Upper lobe of left lung (tissue), 6 donors: ENCODE data around the gene TUBGCP2. TPM values are rescaled to one million over a fixed set of nuclear protein-coding genes. Genes with fewer than 3 reads are reported as not detected.
A peak's percentile ranks its signal among the peaks of the same experiment; 100 is the strongest.

ENCODE experiments used
- ATAC-seq, 2 donors: fragments of 200-7000 bp; cut with Tn5 transposase; one replicate each; pipeline ENCODE4 v1.9.1; 2022; ENCODE audit warnings: mild to moderate bottlenecking in 2 of 2, moderate library complexity in 2 of 2; ENCODE audit not compliant: low FRiP score in 2 of 2
- DNase-seq, 2 donors: peaks; one replicate each; pipeline ENCODE4 v3.0.0-alpha.2; 2019 to 2020
- H3K27ac ChIP-seq, 4 donors: fragments of 200-600 bp; sonication (generic); one replicate each; pipeline ENCODE4 v1.5.1; 2016 to 2019
- H3K27me3 ChIP-seq, 4 donors: fragments of 200-600 bp; sonication (generic); one replicate each; pipeline ENCODE4 v1.5.1; 2017 to 2019
- H3K36me3 ChIP-seq, 4 donors: fragments of 200-600 bp; sonication (generic); one replicate each; pipeline ENCODE4 v1.5.1; 2016 to 2019
- H3K4me1 ChIP-seq, 4 donors: fragments of 200-600 bp; sonication (generic); one replicate each; pipeline ENCODE4 v1.5.1; 2018 to 2019
- H3K4me3 ChIP-seq, 4 donors: fragments of 200-600 bp; sonication (generic); one replicate each; pipeline ENCODE4 v1.5.1; 2017 to 2019; ENCODE audit warnings: mild to moderate bottlenecking in 2 of 4, moderate library complexity in 1 of 4
- H3K9me3 ChIP-seq, 4 donors: fragments of 200-600 bp; sonication (generic); one replicate each; pipeline ENCODE4 v1.5.1; 2018 to 2019
- EP300 ChIP-seq, 4 donors: sonication (generic); formaldehyde crosslinking; IDR thresholded peaks; one replicate each; pipeline ENCODE4 v1.5.1; 2017; ENCODE audit warnings: antibody characterized with exemption in 4 of 4, control low read depth in 2 of 4
- POLR2A ChIP-seq, 4 donors: fragments of 450-650 bp; IDR thresholded peaks; one replicate each; pipeline ENCODE4 v1.5.1; 2016 to 2017; ENCODE audit warnings: antibody characterized with exemption in 4 of 4, mild to moderate bottlenecking in 2 of 4
- POLR2AphosphoS5 ChIP-seq, 2 donors: sonication (generic); formaldehyde crosslinking; IDR thresholded peaks; one replicate each; pipeline ENCODE4 v1.5.1; 2017; ENCODE audit warnings: antibody characterized with exemption in 2 of 2
- WGBS, 2 donors: methylation state at CpG; one replicate each; pipeline ENCODE4 v1.1.5; 2017 to 2018; 5-methylcytosine and 5-hydroxymethylcytosine counted together
- total RNA-seq, 6 donors: library from RNA; depleted of rRNA in 4 of 6; stranded (reverse); fragments of >200 nt in 4 of 6; gene quantifications; one replicate each; pipeline versions ENCODE4 v1.1.0 to v1.2.1, GENCODE V29; 2016 to 2021
- TF ChIP-seq, protein P1 (sequence below), 6 experiments: fragments of 450-650 bp in 4 of 6; fragments of 200-600 bp in 2 of 6; sonication (generic) in 2 of 6; IDR thresholded peaks; one replicate each; pipeline ENCODE4 v1.5.1; 2016 to 2019; ENCODE audit warnings: antibody characterized with exemption in 6 of 6
- donor health status: DM: no; HTN: no; CAD: no; lungs with moderate emphysema.
- donor health status: DM: no; HTN: yes; CAD: no; lungs with severe emphysema.

The TUBGCP2 gene
- total RNA-seq, 6 donors from 2014 or later, result 41.7 to 106 (median 56.3) TPM

DNA sequence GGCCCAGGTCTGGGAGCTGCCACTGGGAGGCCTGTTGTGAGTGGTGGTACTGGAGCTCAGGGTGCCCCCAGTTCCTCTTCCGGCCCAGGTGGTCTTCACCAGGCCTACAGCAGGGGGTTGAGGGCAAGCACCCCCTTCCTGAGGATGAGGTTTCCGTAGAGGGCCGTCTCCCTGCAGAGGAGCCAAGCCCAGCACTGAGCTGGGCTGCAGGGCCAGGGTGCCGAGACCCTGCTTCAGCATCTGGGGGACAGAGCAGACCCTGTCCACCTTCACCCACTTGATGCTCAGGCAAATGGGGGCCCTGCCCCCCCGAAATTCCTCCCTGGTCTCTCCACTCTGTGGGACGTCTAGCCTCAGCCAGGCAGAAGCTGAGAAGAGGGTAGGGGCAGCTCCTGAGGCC is 46.6 kb upstream of the TUBGCP2 start:
- Histone ChIP-seq H3K4me1 (peaks cover 11 to 23% (median 13%) of the 10 kb centered on the region in 4 donors), H3K27me3 (peaks cover 0 to 2% (median 0%) of the 10 kb centered on the region in 4 donors), H3K27ac (no peak overlapping the region), H3K36me3 (no peaks in the 10 kb centered on the region), H3K9me3 (no peaks in the 10 kb centered on the region), H3K4me3 (no peak overlapping the region)
- 93% methylated on average over 6 of the region's 6 CpGs; no CpG with 5 or more reads in 1 of the 2 donors for WGBS, 2 donors
- no peak for TF ChIP-seq POLR2AphosphoS5 (IDR thresholded peaks at IDR 0.05)
- TF ChIP-seq, protein P1, sequence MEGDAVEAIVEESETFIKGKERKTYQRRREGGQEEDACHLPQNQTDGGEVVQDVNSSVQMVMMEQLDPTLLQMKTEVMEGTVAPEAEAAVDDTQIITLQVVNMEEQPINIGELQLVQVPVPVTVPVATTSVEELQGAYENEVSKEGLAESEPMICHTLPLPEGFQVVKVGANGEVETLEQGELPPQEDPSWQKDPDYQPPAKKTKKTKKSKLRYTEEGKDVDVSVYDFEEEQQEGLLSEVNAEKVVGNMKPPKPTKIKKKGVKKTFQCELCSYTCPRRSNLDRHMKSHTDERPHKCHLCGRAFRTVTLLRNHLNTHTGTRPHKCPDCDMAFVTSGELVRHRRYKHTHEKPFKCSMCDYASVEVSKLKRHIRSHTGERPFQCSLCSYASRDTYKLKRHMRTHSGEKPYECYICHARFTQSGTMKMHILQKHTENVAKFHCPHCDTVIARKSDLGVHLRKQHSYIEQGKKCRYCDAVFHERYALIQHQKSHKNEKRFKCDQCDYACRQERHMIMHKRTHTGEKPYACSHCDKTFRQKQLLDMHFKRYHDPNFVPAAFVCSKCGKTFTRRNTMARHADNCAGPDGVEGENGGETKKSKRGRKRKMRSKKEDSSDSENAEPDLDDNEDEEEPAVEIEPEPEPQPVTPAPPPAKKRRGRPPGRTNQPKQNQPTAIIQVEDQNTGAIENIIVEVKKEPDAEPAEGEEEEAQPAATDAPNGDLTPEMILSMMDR (IDR thresholded peaks at IDR 0.05), result no peak
- TF ChIP-seq EP300 (IDR thresholded peaks at IDR 0.05), result no peak
- no peak for TF ChIP-seq POLR2A (IDR thresholded peaks at IDR 0.05)
- ATAC-seq, result no peak
- DNase-seq, result peak in 1 of 2 donors; percentile 65

DNA sequence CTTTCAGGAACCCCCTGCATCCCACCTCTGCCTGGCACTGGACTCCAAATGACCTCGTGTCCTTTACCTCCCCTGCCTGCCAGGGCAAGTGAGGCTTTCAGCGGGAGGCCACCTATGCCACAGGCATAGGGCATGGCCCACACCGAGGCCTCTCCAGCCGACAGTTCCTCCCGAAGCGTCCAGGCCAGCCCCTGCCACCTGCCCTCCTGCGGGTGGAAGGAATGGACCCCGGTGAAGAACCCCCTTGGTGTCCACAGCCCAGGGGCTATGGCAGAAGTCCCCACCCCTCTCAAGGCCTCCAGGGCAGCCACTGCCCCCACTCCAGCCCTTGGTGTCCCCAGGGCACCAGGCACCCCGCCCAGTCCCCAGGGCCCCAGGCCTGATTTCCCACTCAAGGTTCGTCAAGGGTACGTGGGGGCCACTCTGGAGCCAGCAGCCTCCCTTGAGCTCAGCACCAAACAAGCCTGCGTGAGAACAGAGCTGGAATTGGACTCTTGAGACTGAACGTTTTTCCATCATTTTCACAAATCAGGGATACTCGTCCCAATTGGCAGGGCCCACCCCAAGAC is 46.1 kb upstream of the TUBGCP2 start:
- ATAC-seq (no peak), DNase-seq (peak in 1 of 2 donors; percentile 56)
- H3K9me3 ChIP-seq, result no peaks in the 10 kb centered on the region
- no peak overlapping the region for H3K4me3 ChIP-seq
- H3K36me3 ChIP-seq, result no peaks in the 10 kb centered on the region
- WGBS, 2 donors, result 97 to 100% methylated on average over 1 to 12 of the region's 14 CpGs
- no peak overlapping the region for H3K27ac ChIP-seq
- peaks cover 0 to 2% (median 0%) of the 10 kb centered on the region in 4 donors for H3K27me3 ChIP-seq
- H3K4me1 ChIP-seq, result peaks cover 11 to 23% (median 13%) of the 10 kb centered on the region in 4 donors
- TF ChIP-seq EP300 (IDR thresholded peaks at IDR 0.05) (no peak), POLR2A (IDR thresholded peaks at IDR 0.05) (no peak), POLR2AphosphoS5 (IDR thresholded peaks at IDR 0.05) (no peak)
- TF ChIP-seq, protein P1 (IDR thresholded peaks at IDR 0.05), result no peak

DNA sequence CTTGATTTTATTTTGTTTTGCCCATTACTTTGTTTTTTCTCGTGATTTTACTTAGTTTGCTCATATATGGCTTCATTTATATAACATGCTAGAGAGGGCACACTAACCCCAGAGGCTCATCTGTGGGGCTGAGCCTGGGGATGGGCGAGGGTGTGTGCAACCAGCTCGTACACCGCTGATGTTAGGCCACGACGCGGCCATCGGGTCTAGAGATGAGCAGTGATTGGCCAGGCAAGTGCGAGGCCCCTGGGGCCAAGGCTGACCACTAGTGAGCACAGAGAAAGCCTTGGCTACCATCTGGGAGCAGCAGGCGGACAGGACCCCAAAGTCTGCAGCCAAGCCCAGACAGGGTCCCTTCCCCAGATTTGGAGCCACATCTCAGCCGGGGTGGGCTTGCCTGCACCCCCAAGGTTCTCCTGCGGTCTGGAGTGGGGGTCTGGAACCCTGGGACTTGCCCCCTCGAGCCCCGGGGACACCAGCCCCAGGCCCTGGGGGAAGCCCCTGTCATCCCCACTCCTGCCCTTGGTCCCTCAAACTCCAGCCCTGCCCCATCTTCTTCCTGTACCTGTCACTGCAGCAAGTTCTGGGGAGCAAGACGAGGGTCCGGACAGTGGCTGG is 45.4 kb upstream of the TUBGCP2 start:
- H3K4me1 ChIP-seq, result peaks cover 11 to 23% (median 13%) of the 10 kb centered on the region in 4 donors
- H3K4me3 ChIP-seq, result no peak overlapping the region
- WGBS, 2 donors, result 85 to 99% methylated on average over 10 to 16 of the region's 16 CpGs
- no peak overlapping the region for H3K27ac ChIP-seq
- peaks cover 0 to 2% (median 0%) of the 10 kb centered on the region in 4 donors for H3K27me3 ChIP-seq
- no peaks in the 10 kb centered on the region for H3K36me3 ChIP-seq
- DNase-seq, result peak in 1 of 2 donors; percentile 48
- no peak for ATAC-seq
- TF ChIP-seq POLR2AphosphoS5 (IDR thresholded peaks at IDR 0.05), result no peak
- TF ChIP-seq EP300 (IDR thresholded peaks at IDR 0.05), result no peak
- TF ChIP-seq POLR2A (IDR thresholded peaks at IDR 0.05), result no peak
- TF ChIP-seq, protein P1 (IDR thresholded peaks at IDR 0.05), result no peak
- no peaks in the 10 kb centered on the region for H3K9me3 ChIP-seq

DNA sequence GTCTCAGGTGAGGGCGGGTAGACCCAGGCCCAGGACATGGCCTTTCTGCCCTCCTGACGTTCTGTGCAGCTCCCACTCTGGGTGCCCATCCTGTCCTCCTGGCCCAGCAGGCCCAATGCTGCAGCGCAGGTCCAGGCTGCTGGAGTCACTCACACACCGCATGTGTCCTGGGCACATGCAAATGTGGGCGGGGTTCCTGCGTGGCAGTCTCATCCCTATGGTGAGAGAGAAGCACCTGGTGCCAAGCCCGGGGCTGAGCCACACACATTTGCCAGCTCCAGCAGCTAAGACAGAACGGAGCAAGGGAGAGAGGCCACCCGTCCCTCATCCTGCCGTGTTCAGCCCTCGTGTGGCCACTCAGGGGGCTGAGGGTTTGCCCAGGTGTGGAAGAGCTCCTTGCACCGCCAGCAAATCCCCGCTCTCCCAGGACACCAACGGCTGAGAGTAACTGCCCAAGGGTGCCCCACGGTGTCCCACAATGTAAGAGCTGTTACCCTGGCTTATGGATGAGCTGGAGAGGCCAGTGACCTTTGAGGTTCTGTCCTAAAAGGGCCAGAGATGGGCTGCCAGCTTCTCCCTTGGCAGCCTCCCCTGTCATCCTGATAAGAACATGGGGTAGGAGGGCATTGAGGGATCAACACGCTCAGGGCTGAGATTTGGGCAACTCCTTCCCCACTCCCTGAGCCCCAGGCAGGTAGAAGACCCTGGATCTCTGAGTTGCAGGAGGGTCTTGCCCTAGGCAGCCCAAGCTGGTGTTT is 44.7 kb upstream of the TUBGCP2 start:
- Histone ChIP-seq H3K4me3 (no peak overlapping the region), H3K4me1 (peaks cover 11 to 20% (median 13%) of the 10 kb centered on the region in 4 donors), H3K27me3 (peaks cover 0 to 2% (median 0%) of the 10 kb centered on the region in 4 donors), H3K9me3 (no peaks in the 10 kb centered on the region), H3K36me3 (no peaks in the 10 kb centered on the region), H3K27ac (no peak overlapping the region)
- TF ChIP-seq POLR2A (IDR thresholded peaks at IDR 0.05), result no peak
- 78 to 93% methylated on average over 6 to 15 of the region's 16 CpGs for WGBS, 2 donors
- ATAC-seq, result no peak
- DNase-seq, result peak in 1 of 2 donors; percentile 65
